Measurements from ENCODE around the gene RTN1.

DNA sequence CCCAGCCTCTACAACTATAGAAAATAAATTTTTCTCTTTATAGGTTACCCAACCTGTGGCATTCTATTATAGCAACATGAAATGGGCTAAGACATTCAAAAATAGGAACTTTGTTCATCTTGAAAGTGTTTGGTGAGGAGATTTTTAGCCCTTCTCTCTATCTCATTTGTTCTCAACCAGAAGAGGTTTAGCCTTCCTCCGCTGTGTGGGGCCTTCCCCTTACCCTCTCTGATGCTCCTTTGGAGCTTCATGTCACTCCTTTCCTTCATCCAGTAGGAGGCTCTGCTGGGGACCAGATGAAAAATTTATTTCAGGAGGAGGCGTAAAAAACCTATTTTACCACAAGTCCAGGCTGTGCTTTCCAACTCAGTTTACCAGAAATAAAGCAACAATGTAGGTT lies 94.1 kb downstream of the RTN1 start:
- TF ChIP-seq, protein P1, sequence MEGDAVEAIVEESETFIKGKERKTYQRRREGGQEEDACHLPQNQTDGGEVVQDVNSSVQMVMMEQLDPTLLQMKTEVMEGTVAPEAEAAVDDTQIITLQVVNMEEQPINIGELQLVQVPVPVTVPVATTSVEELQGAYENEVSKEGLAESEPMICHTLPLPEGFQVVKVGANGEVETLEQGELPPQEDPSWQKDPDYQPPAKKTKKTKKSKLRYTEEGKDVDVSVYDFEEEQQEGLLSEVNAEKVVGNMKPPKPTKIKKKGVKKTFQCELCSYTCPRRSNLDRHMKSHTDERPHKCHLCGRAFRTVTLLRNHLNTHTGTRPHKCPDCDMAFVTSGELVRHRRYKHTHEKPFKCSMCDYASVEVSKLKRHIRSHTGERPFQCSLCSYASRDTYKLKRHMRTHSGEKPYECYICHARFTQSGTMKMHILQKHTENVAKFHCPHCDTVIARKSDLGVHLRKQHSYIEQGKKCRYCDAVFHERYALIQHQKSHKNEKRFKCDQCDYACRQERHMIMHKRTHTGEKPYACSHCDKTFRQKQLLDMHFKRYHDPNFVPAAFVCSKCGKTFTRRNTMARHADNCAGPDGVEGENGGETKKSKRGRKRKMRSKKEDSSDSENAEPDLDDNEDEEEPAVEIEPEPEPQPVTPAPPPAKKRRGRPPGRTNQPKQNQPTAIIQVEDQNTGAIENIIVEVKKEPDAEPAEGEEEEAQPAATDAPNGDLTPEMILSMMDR (IDR thresholded peaks at IDR 0.05 in 2 of 3, conservative IDR thresholded peaks at IDR 0.05 in 1 of 3; ENCODE audit: insufficient read depth in 2 of 3, low read depth in 1 of 3, low read length in 3 of 3): no peak
- TF ChIP-seq SMARCA4 (IDR thresholded peaks at IDR 0.05): no peak
- TF ChIP-seq, protein P2, sequence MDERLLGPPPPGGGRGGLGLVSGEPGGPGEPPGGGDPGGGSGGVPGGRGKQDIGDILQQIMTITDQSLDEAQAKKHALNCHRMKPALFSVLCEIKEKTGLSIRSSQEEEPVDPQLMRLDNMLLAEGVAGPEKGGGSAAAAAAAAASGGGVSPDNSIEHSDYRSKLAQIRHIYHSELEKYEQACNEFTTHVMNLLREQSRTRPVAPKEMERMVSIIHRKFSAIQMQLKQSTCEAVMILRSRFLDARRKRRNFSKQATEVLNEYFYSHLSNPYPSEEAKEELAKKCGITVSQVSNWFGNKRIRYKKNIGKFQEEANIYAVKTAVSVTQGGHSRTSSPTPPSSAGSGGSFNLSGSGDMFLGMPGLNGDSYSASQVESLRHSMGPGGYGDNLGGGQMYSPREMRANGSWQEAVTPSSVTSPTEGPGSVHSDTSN (CRISPR knock-in tag; IDR thresholded peaks at IDR 0.05; ENCODE audit: low read depth): no peak
- TF ChIP-seq, protein P2 (tag; conservative IDR thresholded peaks at IDR 0.05; ENCODE audit: low read depth): no peak
- TF ChIP-seq, protein P3, sequence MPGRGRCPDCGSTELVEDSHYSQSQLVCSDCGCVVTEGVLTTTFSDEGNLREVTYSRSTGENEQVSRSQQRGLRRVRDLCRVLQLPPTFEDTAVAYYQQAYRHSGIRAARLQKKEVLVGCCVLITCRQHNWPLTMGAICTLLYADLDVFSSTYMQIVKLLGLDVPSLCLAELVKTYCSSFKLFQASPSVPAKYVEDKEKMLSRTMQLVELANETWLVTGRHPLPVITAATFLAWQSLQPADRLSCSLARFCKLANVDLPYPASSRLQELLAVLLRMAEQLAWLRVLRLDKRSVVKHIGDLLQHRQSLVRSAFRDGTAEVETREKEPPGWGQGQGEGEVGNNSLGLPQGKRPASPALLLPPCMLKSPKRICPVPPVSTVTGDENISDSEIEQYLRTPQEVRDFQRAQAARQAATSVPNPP (IDR thresholded peaks at IDR 0.05; ENCODE audit: borderline replicate concordance, insufficient read depth, insufficient read length): no peak
- no peak for TF ChIP-seq POLR2AphosphoS5 (IDR thresholded peaks at IDR 0.05; ENCODE audit: control insufficient read depth, insufficient read depth, low read depth, low read length)
- TF ChIP-seq EP300 (IDR thresholded peaks at IDR 0.05; ENCODE audit: low read length): no peak
- no peak for TF ChIP-seq ZKSCAN1 (IDR thresholded peaks at IDR 0.05; ENCODE audit: low read depth, low read length)
- TF ChIP-seq CHCHD3 (CRISPR knock-in tag; IDR thresholded peaks at IDR 0.05): no peak
- TF ChIP-seq, protein P4, sequence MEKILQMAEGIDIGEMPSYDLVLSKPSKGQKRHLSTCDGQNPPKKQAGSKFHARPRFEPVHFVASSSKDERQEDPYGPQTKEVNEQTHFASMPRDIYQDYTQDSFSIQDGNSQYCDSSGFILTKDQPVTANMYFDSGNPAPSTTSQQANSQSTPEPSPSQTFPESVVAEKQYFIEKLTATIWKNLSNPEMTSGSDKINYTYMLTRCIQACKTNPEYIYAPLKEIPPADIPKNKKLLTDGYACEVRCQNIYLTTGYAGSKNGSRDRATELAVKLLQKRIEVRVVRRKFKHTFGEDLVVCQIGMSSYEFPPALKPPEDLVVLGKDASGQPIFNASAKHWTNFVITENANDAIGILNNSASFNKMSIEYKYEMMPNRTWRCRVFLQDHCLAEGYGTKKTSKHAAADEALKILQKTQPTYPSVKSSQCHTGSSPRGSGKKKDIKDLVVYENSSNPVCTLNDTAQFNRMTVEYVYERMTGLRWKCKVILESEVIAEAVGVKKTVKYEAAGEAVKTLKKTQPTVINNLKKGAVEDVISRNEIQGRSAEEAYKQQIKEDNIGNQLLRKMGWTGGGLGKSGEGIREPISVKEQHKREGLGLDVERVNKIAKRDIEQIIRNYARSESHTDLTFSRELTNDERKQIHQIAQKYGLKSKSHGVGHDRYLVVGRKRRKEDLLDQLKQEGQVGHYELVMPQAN (IDR thresholded peaks at IDR 0.05; ENCODE audit: borderline replicate concordance): no peak
- TF ChIP-seq POLR2G (IDR thresholded peaks at IDR 0.05; ENCODE audit: low read depth, low read length): no peak
- no peak for TF ChIP-seq POLR2A (conservative IDR thresholded peaks at IDR 0.05)
- TF ChIP-seq ZNF175 (CRISPR knock-in tag; IDR thresholded peaks at IDR 0.05; ENCODE audit: low read depth): no peak
- no peak for TF ChIP-seq ZKSCAN3 (CRISPR knock-in tag; IDR thresholded peaks at IDR 0.05)

Measured in K562 (cell line).